Endothelial cell of umbilical vein (primary cell): Measurements from ENCODE around the gene MACROD2. TPM values are rescaled to one million over a fixed set of nuclear protein-coding genes. Genes with fewer than 3 reads are reported as not detected.

Experiments used
- BruUV-seq: library from RNA; stranded (reverse); fragments of 400-500 nt; replicated peaks from 2 replicates; lab custom pipeline; 2021; lab: Mats Ljungman, UMichigan
- CTCF ChIA-PET: fragments of 300-600, 350-600 bp; sonication (Branson Sonifier 250); formaldehyde crosslinking; loops from one replicate; lab custom pipeline; 2021; ENCODE audit warnings: antibody characterized with exemption, inconsistent platforms; lab: Charles Lee
- POLR2A ChIA-PET: fragments of 300-600, 350-600 bp; sonication (Branson Sonifier 250); formaldehyde crosslinking; loops from one replicate; lab custom pipeline; 2021; ENCODE audit warnings: antibody characterized with exemption, inconsistent platforms; lab: Charles Lee
- DNase-seq: peaks from one replicate; pipeline ENCODE4 v3.0.0-alpha.2; 2011; ENCODE audit warnings: low read depth, low spot score
- FAIRE-seq: peaks from 2 replicates; lab custom pipeline; 2011; peaks lifted over from hg19 to GRCh38; lab: Jason Lieb, UNC
- H2AFZ ChIP-seq: 2 replicates; pipeline ENCODE4 v1.6.0; 2012; ENCODE audit warnings: low read depth, low read length, control low read depth, inconsistent platforms
- H3K27ac ChIP-seq: 2 replicates; pipeline ENCODE4 v1.5.1; 2011; ENCODE audit warnings: low read depth, mild to moderate bottlenecking, control low read depth, low read length, moderate library complexity; ENCODE audit not compliant: insufficient read depth
- H3K27me3 ChIP-seq, 2 experiments: 2 replicates each; pipeline versions ENCODE4 v1.6.0 to v1.6.1; 2011; ENCODE audit warnings: low read length in 2 of 2, mixed read lengths in 1 of 2; ENCODE audit not compliant: control insufficient read depth in 2 of 2, insufficient read depth in 2 of 2
- H3K36me3 ChIP-seq, 2 experiments: 2 replicates in 1 of 2; 3 replicates in 1 of 2; pipeline ENCODE4 v1.5.1; 2011; ENCODE audit warnings: low read length in 2 of 2, mild to moderate bottlenecking in 1 of 2, moderate library complexity in 1 of 2; ENCODE audit not compliant: control insufficient read depth in 2 of 2, insufficient read depth in 2 of 2; ENCODE audit errors: extremely low read depth in 1 of 2
- H3K4me1 ChIP-seq: 3 replicates; pipeline ENCODE4 v1.5.1; 2011; ENCODE audit warnings: mild to moderate bottlenecking, low read length; ENCODE audit not compliant: control insufficient read depth, insufficient read depth; ENCODE audit errors: extremely low read depth
- H3K4me2 ChIP-seq: 2 replicates; pipeline ENCODE4 v1.6.1; 2011; ENCODE audit warnings: low read length, control low read depth, mixed read lengths; ENCODE audit not compliant: insufficient read depth
- H3K4me3 ChIP-seq, 3 experiments: fragments of 200-600 bp in 1 of 3; sonication (generic), shearing (Covaris generic) in 1 of 3; replicated peaks in 1 of 3; 2 replicates each; pipeline ENCODE4 v1.5.1; 2011 to 2016; ENCODE audit warnings: control low read depth in 3 of 3, low read length in 3 of 3, mild to moderate bottlenecking in 2 of 3, inconsistent platforms in 1 of 3, low read depth in 1 of 3, moderate library complexity in 1 of 3; ENCODE audit not compliant: insufficient read depth in 1 of 3
- H3K79me2 ChIP-seq: 2 replicates; pipeline ENCODE4 v1.6.0; 2012; ENCODE audit warnings: low read length, inconsistent platforms; ENCODE audit not compliant: control insufficient read depth, insufficient read depth
- H3K9ac ChIP-seq: replicated peaks from 2 replicates; pipeline ENCODE3; 2011; ENCODE audit warnings: low read length, control low read depth; ENCODE audit not compliant: insufficient read depth; ENCODE audit errors: extremely low read depth
- H3K9me1 ChIP-seq: replicated peaks from 3 replicates; pipeline ENCODE4 v1.6.0; 2011; ENCODE audit warnings: mild to moderate bottlenecking, low read length; ENCODE audit not compliant: control insufficient read depth, insufficient read depth; ENCODE audit errors: extremely low read depth
- H3K9me3 ChIP-seq: replicated peaks from 2 replicates; pipeline ENCODE4 v1.5.1; 2012; ENCODE audit warnings: low read length, inconsistent platforms; ENCODE audit not compliant: control insufficient read depth, insufficient read depth
- H4K20me1 ChIP-seq: replicated peaks from 2 replicates; pipeline ENCODE3; 2011; ENCODE audit warnings: mild to moderate bottlenecking, low read length; ENCODE audit not compliant: control insufficient read depth, insufficient read depth; ENCODE audit errors: extremely low read depth
- CTCF ChIP-seq, 2 donors: IDR thresholded peaks; 1 replicate in 1 of 2; 2 replicates in 1 of 2; pipeline ENCODE4 v1.5.1; 2011; ENCODE audit warnings: low read length in 2 of 2, mild to moderate bottlenecking in 2 of 2, moderate library complexity in 2 of 2, control low read depth in 1 of 2, inconsistent platforms in 1 of 2, low read depth in 1 of 2; ENCODE audit not compliant: insufficient read depth in 1 of 2; ENCODE audit errors: extremely low read depth in 1 of 2
- EZH2 ChIP-seq: IDR thresholded peaks from 2 replicates; pipeline ENCODE4 v1.6.1; 2012; ENCODE audit warnings: borderline replicate concordance, low read depth, mild to moderate bottlenecking, moderate library complexity, low read length, inconsistent platforms; ENCODE audit not compliant: severe bottlenecking
- FOS ChIP-seq: IDR thresholded peaks from 2 replicates; pipeline ENCODE4 v1.6.1; 2011; ENCODE audit warnings: mild to moderate bottlenecking, low read length, moderate library complexity, borderline replicate concordance; ENCODE audit not compliant: insufficient read depth
- GATA2 ChIP-seq: IDR thresholded peaks from 2 replicates; pipeline ENCODE4 v1.7.0; 2011; ENCODE audit warnings: low read depth, mild to moderate bottlenecking, moderate library complexity, mixed read lengths, low read length; ENCODE audit not compliant: insufficient read length, insufficient read depth
- JUN ChIP-seq: IDR thresholded peaks from 2 replicates; pipeline ENCODE4 v1.6.1; 2011; ENCODE audit warnings: borderline replicate concordance, low read depth; ENCODE audit not compliant: insufficient read length, insufficient read depth
- MYC ChIP-seq: IDR thresholded peaks from one replicate; pipeline ENCODE4 v1.6.1; 2011; ENCODE audit warnings: mild to moderate bottlenecking, low read depth, low read length
- POLR2A ChIP-seq: IDR thresholded peaks from 2 replicates; pipeline ENCODE4 v1.6.1; 2012; ENCODE audit warnings: low read depth, mild to moderate bottlenecking, control low read depth, low read length
- POLR2AphosphoS5 ChIP-seq: IDR thresholded peaks from 2 replicates; pipeline ENCODE4 v1.6.1; 2012; ENCODE audit warnings: low read depth, mild to moderate bottlenecking, control low read depth, low read length, moderate library complexity; ENCODE audit not compliant: insufficient read depth
- dilution Hi-C: fragments of 300-500 bp; cut with MboI; formaldehyde crosslinking; loops from one replicate; pipeline ENCODE4 v1.15.0; 2019; ENCODE audit warnings: low sequenced_read_pairs; ENCODE audit not compliant: extremely low pct_ligation_motif_present
- intact Hi-C: fragments of 100-400 bp; cut with micrococcal nuclease; formaldehyde crosslinking; loops from one replicate; pipeline ENCODE4 v1.10.0; 2022
- polyA plus RNA-seq, 4 experiments: library from polyadenylated mRNA; depleted of rRNA in 3 of 4; stranded (reverse) in 3 of 4; unstranded in 1 of 4; fragments of >200 nt; gene quantifications; 2 replicates each; pipeline versions ENCODE4 v1.2.1 to v1.2.3, GENCODE V29; 2011 to 2012; ENCODE audit warnings: missing spikeins in 1 of 4
- total RNA-seq: library from RNA; stranded (reverse); gene quantifications from 2 replicates; pipeline ENCODE4 v1.2.3, GENCODE V29; 2021
- TF ChIP-seq, protein P1 (sequence below): IDR thresholded peaks from 2 replicates; pipeline ENCODE4 v1.6.1; 2011; ENCODE audit not compliant: insufficient read depth, insufficient read length

The MACROD2 gene
- total and polyA plus RNA-seq, 2 donors (not counting 3 experiments of a cell fraction or from before 2014, with no cell fraction given) = 0.11 to 0.73 TPM

DNA sequence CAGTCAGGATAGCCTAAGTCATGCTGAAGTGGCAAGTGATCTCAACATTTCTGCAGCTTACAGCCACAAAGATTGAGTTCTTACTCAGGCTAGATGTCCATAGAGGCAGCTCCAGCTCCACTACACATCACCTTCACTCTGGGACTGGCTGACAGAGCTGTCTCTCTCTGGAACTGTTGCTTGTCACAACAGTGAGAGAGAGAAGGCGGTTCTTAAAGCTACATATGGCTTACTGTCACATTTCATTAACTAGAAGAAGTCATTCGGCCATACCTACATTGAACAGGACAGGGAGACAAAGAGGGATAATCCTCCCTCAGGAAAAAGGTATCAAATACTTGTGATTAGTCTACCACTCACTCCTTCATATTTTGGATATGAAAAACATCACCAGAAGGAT is 1257.0 kb downstream of the MACROD2 start:
- BruUV-seq = no TSS peak
- no peaks in the 10 kb centered on the region for H3K36me3 ChIP-seq
- no peak overlapping the region for H3K4me3 ChIP-seq
- TF ChIP-seq POLR2A = no peak
- TF ChIP-seq JUN = no peak
- no peak for TF ChIP-seq MYC
- no peak for TF ChIP-seq CTCF (IDR thresholded peaks at IDR 0.05; ENCODE audit: extremely low read depth in 1 of 2, insufficient read depth in 1 of 2, low read depth in 1 of 2, low read length in 2 of 2)
- TF ChIP-seq, protein P1, sequence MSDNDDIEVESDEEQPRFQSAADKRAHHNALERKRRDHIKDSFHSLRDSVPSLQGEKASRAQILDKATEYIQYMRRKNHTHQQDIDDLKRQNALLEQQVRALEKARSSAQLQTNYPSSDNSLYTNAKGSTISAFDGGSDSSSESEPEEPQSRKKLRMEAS = no peak
- TF ChIP-seq GATA2 = no peak
- TF ChIP-seq POLR2AphosphoS5 = no peak
- no peak for TF ChIP-seq EZH2
- no peak for TF ChIP-seq FOS
- dilution Hi-C loops = no loop called here
- H4K20me1 ChIP-seq = no peaks in the 10 kb centered on the region
- DNase-seq = no peak
- no peaks in the 10 kb centered on the region for H3K9me3 ChIP-seq
- CTCF ChIA-PET = interaction anchor here (0.6 kb wide), 1 partner anchor 915 kb away, joined by 3 read pairs; the partner anchor contains the start of gene FLRT3
- no peaks in the 10 kb centered on the region for H3K9me1 ChIP-seq
- POLR2A ChIA-PET = no interaction called here
- H3K4me1 ChIP-seq = no peaks in the 10 kb centered on the region
- intact Hi-C loops = no loop called here
- H3K79me2 ChIP-seq = no peaks in the 10 kb centered on the region
- no peaks in the 10 kb centered on the region for H3K27me3 ChIP-seq
- H2AFZ ChIP-seq = no peak overlapping the region
- FAIRE-seq = no peak
- H3K9ac ChIP-seq = no peak overlapping the region
- no peak overlapping the region for H3K27ac ChIP-seq
- no peak overlapping the region for H3K4me2 ChIP-seq
